IPS-NIHi7 (cell line): ENCODE measurements around the gene ITGB8.

Experiments used
- DNase-seq: peaks from one replicate; pipeline ENCODE4 v3.0.0; 2012; ENCODE audit warnings: mixed read lengths; ENCODE audit errors: extremely low spot score

The ITGB8 gene

DNA sequence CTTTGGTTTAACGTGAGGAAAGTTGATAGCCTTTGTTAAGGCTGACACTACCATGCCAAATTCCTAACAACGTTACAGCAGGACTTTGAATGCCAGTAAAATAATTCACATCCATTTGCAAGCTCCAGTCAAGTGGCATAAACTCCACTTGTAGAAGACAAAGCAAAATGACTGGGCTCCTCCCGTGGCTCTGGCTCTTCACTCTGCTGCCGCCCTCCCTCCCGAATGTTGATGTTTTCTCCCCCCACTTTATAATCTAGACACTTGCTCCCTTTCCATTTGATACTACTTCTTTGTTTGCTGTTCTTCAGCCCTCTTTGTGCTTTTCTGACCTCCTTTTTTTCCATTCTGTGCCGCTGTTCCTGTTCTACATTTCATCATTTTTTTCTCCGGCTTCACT is 22.8 kb upstream of the ITGB8 start:
- DNase-seq, result peak; percentile 16

DNA sequence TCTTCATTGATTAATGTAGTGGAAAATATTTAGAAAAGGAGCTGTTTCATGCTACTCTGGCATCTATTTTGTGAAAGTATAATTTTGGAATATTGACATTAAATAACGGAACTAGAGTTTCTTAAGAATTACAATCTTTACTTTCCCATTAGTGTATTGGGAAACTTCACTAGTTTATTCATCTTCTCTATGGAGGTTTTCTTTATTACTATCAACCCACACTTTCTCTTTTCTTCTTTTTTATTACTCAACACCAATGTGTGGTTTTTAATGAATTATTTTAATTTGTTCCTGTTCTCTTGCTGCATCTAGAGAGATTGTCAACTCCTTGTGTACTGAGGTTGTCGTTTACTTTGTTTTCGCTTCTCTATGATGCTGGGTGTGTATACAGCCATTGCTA is 20.4 kb upstream of the ITGB8 start:
- DNase-seq, result no peak

DNA sequence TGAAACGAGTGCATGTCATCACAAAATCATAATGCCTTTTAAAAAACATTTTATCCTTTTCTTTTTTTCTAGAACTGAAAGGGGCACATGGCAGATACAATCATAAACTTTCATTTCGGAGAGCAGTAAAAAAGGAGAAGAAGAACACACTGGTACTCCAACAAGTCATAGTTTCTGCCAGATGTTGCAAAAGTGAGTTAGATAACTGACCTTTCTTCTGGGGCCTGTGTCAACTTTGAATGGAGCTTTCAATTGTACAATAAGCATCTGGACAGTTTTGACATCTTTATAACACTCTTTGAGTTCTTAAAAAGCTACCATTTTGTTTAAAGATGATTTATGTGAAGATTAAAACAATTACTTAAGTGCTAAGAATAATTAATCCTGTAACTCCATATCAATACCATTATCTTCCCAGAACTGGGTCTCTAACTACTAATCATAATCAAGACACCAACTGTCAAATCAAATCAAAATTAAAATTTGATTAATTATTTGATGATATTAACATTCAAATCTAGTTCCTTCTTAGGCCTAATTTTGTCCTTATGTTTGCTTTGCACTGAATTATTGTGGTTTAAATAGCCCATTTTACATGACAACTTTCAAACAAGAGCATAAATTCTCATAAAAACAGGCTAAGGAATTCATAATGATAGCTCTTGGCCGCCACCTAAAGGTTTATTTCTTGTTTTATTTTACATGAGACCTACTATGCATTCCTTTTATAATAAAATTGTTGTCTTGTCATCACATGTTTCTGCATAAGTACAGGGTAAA is 19.5 kb upstream of the ITGB8 start:
- DNase-seq, result no peak

DNA sequence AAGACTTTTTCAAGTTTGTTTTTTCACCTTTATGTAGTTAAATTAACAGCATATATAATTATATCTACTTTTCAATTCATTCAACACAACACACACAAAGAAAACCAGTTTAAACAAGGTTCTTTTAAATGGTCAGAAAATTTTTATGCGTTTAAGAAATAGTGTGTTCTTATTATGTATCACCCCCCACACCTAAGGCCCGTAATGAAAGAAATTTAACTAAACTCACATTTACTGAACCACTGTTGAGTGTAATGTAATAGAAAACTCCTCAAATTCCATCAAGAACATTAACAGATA is 19.0 kb upstream of the ITGB8 start:
- no peak for DNase-seq

DNA sequence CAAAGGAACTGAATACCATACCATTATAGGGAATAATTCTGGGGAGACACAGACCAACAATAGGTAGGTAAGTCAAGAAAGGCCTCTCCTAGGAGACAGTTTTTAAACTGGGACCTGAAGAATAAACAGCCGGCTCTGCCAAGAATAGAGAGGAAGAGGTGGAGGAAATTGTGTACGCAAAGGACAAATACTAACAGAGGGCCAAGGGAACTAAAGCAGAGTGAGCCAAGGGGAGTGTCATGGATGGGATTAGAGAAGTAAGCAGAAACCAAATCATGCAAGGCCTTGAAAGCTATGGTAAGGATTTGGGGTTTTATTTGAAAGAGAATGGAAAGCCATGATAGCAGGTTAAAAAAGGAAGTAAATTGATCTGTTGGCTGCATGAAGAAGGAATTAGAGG is 18.1 kb upstream of the ITGB8 start:
- DNase-seq, result no peak

DNA sequence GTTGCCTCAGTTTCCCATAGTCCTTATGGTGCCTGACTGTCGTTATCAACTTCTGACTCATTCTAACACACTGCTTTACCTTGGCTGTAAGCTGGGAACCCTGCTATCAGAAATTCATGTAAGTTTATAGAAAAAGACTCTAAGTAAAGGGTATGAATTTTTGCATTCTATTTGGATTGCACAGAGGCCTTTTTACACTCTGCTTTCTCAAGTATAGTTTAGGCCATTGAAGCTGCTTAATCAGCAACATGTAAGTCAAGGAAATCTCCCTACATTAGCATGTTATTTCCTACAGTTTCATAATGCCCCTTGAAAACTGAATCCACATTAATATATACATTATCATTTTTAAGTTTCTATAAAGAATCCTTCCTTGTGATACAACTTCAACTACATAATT is 17.1 kb upstream of the ITGB8 start:
- DNase-seq, result no peak

DNA sequence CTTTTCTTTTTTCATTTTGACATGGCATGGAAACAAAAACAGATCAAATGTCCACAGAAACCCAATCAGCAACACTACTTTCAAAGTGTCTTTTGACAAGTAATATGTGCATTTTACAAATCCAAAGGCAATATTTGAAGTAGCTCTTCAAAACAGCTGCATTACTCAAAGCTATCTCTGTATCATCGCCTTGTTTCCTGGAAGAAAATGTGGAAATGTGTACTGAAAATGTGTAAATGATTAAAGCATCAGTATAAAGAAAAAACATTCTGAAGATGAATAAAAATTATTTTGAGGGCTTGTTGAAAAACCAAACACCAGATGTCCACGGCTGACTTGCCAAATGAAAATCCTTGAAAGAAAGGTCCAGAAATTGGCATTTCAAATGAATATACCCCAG is 16.5 kb upstream of the ITGB8 start:
- no peak for DNase-seq

DNA sequence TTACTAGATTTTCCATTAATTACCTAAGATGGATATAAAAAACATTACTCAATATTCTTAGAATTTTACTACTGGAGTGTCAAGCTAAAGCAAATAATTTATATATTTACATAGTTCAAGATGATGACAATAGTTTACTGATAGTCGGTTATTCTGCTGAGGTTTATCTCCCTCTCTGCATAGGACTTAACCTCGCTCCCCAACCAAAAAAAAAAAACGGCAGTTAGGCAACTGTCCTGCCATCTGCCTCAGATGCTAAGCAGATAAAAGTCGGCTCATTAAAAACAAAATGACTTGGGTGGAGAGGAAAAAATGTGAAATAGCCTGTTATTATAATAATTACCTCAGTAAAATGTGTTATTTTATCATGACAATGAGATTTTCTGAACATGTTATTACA is 14.0 kb upstream of the ITGB8 start:
- DNase-seq, result no peak

DNA sequence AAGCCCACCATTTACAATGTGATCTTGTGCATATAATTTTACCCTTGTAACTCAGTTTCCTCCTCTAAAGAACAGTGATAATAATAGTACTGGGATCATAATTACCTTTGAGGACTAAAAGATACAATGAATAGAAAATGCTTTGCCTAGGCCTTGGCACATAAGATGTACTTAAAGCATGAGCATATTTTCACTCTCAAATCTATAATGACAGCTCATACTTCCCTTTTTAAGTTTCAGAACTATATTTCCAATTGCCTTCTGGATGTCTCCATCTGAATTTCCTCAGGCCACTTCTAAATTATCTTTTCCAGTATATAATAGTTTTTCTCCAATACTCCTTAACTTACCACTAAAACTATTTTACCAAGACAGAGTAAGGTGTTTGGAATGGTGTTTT is 13.3 kb upstream of the ITGB8 start:
- no peak for DNase-seq

DNA sequence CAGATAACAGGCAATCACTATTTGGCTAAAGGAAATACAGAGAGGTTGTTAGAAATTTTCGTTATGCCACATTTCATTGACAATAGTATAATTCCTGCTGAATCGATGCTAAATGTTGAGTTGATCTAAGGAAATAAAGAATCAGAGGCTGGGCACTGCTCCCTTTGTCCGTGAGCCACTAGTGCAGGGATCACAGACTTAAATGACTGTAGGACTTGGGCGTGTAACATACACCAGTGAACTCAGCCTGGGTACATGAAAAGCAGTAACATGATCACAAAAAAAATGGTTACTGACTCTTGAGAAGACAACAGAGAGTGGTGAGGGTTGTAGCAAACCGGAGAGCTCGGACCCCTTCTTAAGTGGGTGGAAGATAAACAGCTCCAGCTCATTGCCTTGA is 11.8 kb upstream of the ITGB8 start:
- DNase-seq, result no peak

DNA sequence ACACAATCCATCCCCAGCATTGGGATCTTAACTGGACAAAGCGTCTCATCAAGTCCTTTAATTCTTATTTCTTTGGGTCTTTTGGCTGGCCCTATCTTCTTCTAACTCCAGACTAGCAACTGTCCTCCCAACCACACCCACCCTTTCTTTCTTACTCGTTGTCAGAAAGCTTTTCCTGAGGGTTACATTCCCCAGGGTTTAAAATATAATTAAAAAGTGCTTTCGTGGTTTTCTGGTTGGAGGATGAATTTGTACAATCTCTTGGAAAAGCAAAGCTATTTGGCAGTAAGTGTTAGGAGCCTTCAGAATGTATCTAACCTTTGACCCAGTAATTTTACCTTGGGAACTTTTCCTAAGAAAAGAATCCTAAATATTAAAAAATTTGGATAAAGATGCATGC is 10.4 kb upstream of the ITGB8 start:
- DNase-seq, result no peak

DNA sequence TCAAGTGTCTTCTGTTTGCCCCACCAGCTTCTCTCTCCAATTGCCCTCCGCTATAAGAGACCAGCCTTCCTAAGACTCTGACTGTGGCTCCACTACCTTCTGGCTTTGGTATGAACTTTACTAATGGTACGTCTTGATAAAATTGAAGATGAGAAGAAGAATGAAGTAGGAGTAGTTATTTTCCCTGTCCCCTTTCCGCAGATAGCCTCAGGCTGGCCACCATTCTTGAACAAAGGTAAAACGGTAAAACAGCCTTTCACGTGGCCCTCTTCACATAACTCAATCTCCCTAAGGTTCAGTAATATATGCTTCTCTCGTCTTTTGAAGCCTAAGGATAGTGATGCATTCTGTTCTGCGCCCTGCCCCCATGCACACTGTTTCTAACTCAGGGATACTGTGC is 9.9 kb upstream of the ITGB8 start:
- DNase-seq, result no peak

DNA sequence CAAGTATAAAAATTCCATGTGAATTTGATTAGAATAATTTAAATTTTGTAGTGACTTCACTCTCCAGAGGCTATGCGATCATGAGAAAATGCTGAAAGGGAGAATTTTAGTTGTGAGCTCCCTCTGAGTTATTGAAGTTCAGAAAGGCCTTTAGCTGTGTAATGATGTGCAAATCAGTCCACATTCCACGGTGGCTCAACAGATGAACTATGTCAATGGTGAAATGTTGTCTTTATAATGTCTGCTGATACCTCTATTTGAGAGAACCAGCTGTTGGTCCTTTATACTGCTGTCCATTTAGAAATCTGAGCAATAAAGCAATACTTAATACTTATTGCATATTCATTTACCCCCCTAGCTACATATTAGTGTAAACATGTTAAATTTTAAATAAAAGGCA is 7.1 kb upstream of the ITGB8 start:
- DNase-seq, result no peak

DNA sequence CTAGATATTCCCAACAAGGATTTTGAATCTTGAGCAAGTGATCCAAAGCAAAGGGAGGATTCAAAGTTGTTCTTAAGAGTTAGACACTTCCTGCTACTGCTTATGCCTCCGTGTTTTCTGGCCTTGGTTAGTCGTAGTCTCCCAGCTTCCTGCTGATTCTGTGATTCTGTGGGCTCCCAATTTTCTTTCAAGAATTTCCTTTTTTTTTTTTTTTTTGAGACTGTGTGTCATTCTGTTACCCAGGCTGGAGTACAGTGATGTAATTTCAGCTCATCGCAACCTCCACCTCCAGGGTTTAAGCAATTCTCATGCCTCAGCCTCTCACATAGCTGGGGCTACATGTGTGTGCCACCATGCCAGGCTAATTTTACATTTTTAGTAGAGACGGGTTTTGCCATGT is 4.4 kb upstream of the ITGB8 start:
- DNase-seq, result no peak

DNA sequence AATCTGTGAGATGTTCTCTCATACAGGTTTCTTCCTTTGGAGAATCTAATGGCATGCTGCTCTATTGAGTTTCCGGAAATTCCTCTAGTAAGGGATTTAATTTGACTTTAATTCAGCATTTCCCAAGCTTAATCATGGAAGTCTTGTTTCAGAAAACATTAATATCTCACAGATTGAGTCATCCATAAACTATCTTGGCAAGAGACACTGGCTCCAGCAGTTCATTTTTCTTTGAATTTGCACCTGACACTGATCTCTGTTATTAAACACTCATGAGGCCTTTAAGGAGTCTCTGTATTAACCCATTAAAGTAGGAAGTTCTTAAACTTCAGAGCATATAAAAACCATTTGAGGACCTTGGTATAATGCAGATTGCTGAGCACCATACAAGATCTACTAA is 3.6 kb upstream of the ITGB8 start:
- DNase-seq, result no peak

DNA sequence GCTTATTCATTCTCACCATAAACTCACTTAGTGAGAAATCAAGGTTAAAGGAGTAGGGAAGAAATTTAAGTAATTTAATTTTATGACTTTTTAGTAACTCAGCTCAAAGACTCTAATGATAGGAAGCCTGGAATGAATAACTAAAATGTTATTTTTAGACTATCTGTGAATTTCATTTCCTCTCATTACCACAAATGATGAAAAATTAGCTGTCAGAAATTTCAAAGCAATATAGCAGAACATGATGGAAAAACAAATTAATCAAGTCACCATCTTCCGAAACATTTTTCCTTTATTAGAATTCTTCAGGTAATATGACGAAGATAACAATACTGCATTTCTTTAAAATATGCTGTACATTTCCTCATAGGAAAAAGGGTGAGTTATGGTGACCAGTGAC is 2.7 kb upstream of the ITGB8 start:
- no peak for DNase-seq

DNA sequence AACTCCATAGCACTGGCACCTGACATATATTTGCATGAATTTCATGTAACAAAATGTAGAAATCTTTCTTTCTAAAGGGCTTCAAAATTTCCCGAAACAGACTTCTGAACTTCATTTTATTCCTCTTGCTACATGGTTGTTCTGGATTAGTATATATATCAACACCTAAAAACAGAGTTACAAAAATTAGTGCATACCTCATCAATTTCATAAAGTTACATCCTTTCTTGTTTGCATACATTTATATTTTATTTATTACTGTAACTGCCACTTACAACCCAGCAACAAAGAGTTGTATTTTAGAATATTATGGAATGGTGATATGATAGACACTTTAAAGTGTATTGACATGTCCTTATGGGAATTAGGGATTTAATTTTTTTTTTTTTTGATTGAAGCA is 2.0 kb upstream of the ITGB8 start:
- no peak for DNase-seq

DNA sequence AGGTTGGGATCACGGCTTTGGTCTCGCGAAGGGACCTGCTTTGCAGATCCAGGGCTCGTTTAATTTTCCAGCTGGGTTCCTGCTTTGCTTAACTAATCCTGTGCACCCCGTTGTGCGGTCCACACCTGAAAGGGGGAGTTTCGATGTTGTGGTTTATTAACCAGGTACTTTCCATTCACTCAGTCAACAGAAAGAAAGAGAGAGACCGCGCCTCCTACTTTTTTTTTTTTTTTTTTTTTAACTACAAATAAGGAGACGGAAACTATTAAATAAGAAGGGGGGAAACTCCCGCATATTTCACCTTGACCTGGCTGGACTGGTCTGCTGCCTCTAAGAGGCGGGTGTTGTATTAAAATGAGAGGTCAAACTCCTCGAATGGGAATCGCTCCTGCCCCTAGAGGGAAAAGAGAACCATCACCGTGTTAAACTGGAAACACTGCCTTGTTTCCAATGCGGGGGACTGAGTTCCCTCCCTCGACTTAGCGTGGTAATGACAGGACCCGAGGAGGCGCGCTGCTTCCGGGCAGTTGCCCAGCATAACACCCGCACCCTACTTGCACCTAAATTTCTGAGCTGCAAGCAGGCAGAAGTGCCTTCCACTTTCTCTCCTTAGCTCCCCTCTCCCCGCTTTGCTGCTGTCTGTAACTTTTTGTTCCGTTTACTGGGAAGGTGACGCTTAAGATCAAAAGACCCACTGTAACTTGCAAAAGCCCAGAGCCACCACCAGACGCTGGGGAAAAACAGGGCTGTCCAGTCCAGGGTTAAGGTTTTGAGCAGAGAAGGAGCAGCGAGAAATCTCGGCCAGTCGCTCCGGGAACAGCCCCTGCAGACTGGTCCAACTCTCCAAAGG is 1.1 kb upstream of the ITGB8 start:
- peak; percentile 70 for DNase-seq

DNA sequence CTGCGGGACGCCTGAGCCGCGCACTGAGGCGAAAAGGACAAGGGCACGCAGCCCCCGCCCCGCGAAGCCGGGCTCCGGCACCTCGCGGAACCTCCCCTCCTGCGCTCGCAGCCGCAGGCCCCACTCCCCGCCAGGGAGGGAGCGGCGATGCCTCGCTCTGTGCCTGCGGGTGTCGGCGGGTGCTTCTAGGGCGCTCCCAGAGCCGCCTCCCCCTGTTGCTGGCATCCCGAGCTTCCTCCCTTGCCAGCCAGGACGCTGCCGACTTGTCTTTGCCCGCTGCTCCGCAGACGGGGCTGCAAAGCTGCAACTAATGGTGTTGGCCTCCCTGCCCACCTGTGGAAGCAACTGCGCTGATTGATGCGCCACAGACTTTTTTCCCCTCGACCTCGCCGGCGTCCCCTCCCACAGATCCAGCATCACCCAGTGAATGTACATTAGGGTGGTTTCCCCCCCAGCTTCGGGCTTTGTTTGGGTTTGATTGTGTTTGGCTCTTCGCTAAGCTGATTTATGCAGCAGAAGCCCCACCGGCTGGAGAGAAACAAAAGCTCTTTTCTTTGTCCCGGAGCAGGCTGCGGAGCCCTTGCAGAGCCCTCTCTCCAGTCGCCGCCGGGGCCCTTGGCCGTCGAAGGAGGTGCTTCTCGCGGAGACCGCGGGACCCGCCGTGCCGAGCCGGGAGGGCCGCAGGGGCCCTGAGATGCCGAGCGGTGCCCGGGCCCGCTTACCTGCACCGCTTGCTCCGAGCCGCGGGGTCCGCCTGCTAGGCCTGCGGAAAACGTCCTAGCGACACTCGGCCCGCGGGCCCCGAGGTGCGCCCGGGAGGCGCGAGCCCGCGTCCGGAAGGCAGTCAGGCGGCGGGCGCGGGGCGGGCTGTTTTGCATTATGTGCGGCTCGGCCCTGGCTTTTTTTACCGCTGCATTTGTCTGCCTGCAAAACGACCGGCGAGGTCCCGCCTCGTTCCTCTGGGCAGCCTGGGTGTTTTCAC is 519 bp downstream of the ITGB8 start:
- peak; percentile 27 for DNase-seq

DNA sequence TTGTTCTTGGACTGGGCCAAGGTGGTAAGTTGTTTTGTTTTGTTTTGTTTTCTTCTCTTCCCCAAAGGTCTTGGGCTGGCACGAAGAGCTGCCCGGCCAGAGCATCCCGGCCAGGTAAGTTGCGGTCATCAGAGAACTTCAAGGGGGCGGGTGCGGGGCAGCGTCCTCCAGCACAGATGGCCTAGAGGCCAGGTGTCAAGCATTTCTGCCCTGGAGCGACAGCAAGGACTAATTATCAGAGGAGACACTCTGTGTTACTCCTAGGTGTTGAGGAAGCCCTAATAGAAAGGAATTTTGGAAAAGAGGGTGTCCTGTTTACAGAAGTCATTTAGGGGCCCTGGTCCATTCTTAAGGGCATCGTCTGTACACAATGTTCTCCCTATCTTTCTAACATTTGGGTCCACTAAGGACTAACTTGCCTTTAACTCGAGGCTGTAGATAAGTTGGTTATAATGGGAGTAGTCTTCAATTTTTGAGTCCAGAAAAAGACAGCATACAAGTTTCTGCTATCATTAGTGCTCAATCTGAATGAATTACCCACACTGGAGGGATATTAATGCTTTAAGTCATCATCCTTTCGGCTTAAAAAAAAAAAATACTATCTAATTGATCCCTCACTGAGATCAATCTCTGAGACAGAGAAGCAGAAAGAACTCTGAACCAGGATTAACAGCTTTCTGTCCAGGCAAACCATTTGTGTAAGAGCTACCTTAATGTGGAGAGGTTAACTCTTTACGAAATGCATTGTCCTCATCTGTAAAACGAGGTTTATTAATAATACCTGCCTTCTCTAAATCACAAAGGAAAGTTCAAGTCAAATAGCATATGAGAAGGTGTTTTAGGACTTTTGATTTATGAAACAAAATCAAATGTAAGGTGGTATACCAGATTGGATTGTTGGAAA is 1.5 kb downstream of the ITGB8 start:
- DNase-seq, result no peak

DNA sequence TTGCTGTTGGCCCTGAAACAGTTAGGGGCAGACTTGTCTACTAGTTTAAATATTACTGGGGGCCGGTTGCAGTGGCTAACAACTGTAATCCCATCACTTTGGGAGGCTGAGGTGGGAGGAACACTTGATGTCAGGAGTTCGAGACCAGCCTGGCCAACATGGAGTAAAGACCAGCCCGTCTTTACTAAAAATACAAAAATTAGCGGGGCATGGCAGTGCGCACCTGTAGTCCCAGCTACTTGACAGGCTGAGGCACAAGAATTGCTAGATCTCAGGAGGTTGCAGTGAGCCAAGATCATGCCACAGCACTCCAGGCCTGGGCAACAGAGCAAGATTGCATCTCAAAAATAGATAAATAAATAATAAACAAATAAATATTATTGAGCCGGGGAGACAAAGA is 7.6 kb downstream of the ITGB8 start:
- DNase-seq, result no peak
